HL-60 (cell line): ENCODE data around the gene KATNAL1.

Source experiments
- DNase-seq, 2 experiments: peaks; one replicate each; pipeline ENCODE4 v3.0.0-alpha.2; 2010 to 2020; ENCODE audit warnings: low read depth in 1 of 2, low spot score in 1 of 2
- H3K27ac ChIP-seq: fragments of 250-450 bp; sonication (Bioruptor Pico); replicated peaks from 2 replicates; pipeline ENCODE4 v1.5.1; 2020; ENCODE audit warnings: mild to moderate bottlenecking, moderate library complexity
- H3K27me3 ChIP-seq: fragments of 250-450 bp; sonication (Bioruptor Pico); 2 replicates; pipeline ENCODE4 v1.5.1; 2021; ENCODE audit warnings: mild to moderate bottlenecking, moderate library complexity; ENCODE audit not compliant: insufficient read depth, poor library complexity, severe bottlenecking
- H3K4me3 ChIP-seq: replicated peaks from 2 replicates; pipeline ENCODE4 v1.5.1; 2011; ENCODE audit warnings: mild to moderate bottlenecking, control low read depth, low read length; ENCODE audit not compliant: insufficient read depth
- CTCF ChIP-seq: IDR thresholded peaks from one replicate; pipeline ENCODE4 v1.5.1; 2011; ENCODE audit warnings: low read length, control low read depth, inconsistent platforms; ENCODE audit not compliant: insufficient read depth
- GABPA ChIP-seq: IDR thresholded peaks from 2 replicates; pipeline ENCODE4 v1.6.1; 2012; ENCODE audit warnings: low read depth
- POLR2AphosphoS5 ChIP-seq: IDR thresholded peaks from 2 replicates; pipeline ENCODE4 v1.6.1; 2012; ENCODE audit warnings: low read depth
- REST ChIP-seq: IDR thresholded peaks from 2 replicates; pipeline ENCODE4 v1.6.1; 2012; ENCODE audit warnings: low read depth; ENCODE audit not compliant: insufficient replicate concordance
- SPI1 ChIP-seq: IDR thresholded peaks from 2 replicates; pipeline ENCODE4 v1.6.1; 2012; ENCODE audit warnings: low read depth, mild to moderate bottlenecking, borderline replicate concordance

Gene KATNAL1

GRCh38 chr13:30165071-30165470 is 142.3 kb downstream of the KATNAL1 start:
- TF ChIP-seq POLR2AphosphoS5: no peak
- no peak for TF ChIP-seq GABPA
- no peak for TF ChIP-seq CTCF
- no peak for TF ChIP-seq SPI1
- TF ChIP-seq REST: no peak
- no peak overlapping the region for H3K4me3 ChIP-seq
- H3K27ac ChIP-seq: no peak overlapping the region
- DNase-seq: no peak
- no peaks in the 10 kb centered on the region for H3K27me3 ChIP-seq

- Histone ChIP-seq H3K4me3 (no peak overlapping the region), H3K27me3 (no peaks in the 10 kb centered on the region), H3K27ac (no peak overlapping the region)
- DNase-seq: no peak
- TF ChIP-seq GABPA: no peak
Observed at GRCh38 chr13:30164146-30164545, 143.2 kb downstream of the KATNAL1 start.

GRCh38 chr13:30163441-30163840 is 143.9 kb downstream of the KATNAL1 start:
- Histone ChIP-seq H3K27me3 (no peaks in the 10 kb centered on the region), H3K27ac (no peak overlapping the region), H3K4me3 (no peak overlapping the region)
- DNase-seq: peak in 1 of 2 experiments; percentile 55
- no peak for TF ChIP-seq GABPA
- TF ChIP-seq REST: no peak
- no peak for TF ChIP-seq CTCF
- peak; percentile 30; the same call in 1 of the 2 replicates for TF ChIP-seq SPI1
- no peak for TF ChIP-seq POLR2AphosphoS5

GRCh38 chr13:30159446-30159839 is 147.9 kb downstream of the KATNAL1 start:
- Histone ChIP-seq H3K27me3 (no peaks in the 10 kb centered on the region), H3K27ac (no peak overlapping the region), H3K4me3 (no peak overlapping the region)
- DNase-seq: no peak
- TF ChIP-seq REST (no peak), CTCF (no peak), SPI1 (no peak), POLR2AphosphoS5 (no peak), GABPA (no peak)
